B cell (primary cell): Measurements from ENCODE around the gene SPECC1L. TPM values are rescaled to one million over a fixed set of nuclear protein-coding genes. Genes with fewer than 3 reads are reported as not detected.

ENCODE experiments used
- ATAC-seq: fragments of 200-7000 bp; cut with Tn5 transposase; one replicate; pipeline ENCODE4 v1.10.0; 2021; ENCODE audit warnings: low read depth, mild to moderate bottlenecking, moderate number of reproducible peaks, moderate library complexity
- CTCF ChIA-PET: fragments of 350-600 bp; sonication (Branson Sonifier 250); formaldehyde crosslinking; loops from one replicate; lab custom pipeline; 2021; ENCODE audit warnings: antibody characterized with exemption, inconsistent platforms; lab: Charles Lee
- POLR2A ChIA-PET: fragments of 350-600 bp; sonication (Branson Sonifier 250); formaldehyde crosslinking; loops from one replicate; lab custom pipeline; 2021; ENCODE audit warnings: antibody characterized with exemption; lab: Charles Lee
- DNase-seq: peaks from one replicate; pipeline ENCODE4 v3.0.0; 2013
- H2AFZ ChIP-seq: 2 replicates; pipeline ENCODE4 v1.6.1; 2012; ENCODE audit warnings: mild to moderate bottlenecking, low read depth, low read length; ENCODE audit not compliant: insufficient read depth, poor library complexity, severe bottlenecking
- H3K27ac ChIP-seq, 2 donors: 1 replicate in 1 of 2; 2 replicates in 1 of 2; pipeline ENCODE4 v1.5.1; 2012 to 2013; ENCODE audit warnings: low read length in 2 of 2, mild to moderate bottlenecking in 2 of 2, moderate library complexity in 1 of 2
- H3K27me3 ChIP-seq, 4 experiments: fragments of 200-600 bp in 1 of 4; sonication (generic) in 1 of 4; replicated peaks in 1 of 4; 1 replicate in 2 of 4; 2 replicates in 2 of 4; pipeline versions ENCODE4 v1.6.1 to v1.7.0; 2013 to 2016; ENCODE audit warnings: low read length in 3 of 4, mild to moderate bottlenecking in 2 of 4, mixed read lengths in 1 of 4, moderate library complexity in 1 of 4; ENCODE audit not compliant: insufficient read depth in 4 of 4, control insufficient read depth in 3 of 4; ENCODE audit errors: control extremely low read depth in 1 of 4
- H3K36me3 ChIP-seq, 2 experiments: replicated peaks in 1 of 2; 1 replicate in 1 of 2; 2 replicates in 1 of 2; pipeline versions ENCODE4 v1.6.1 to v1.7.1; 2013; ENCODE audit warnings: low read length in 1 of 2; ENCODE audit not compliant: insufficient read depth in 2 of 2, control insufficient read depth in 1 of 2; ENCODE audit errors: control extremely low read depth in 1 of 2, extremely low read depth in 1 of 2
- H3K4me1 ChIP-seq, 2 donors: fragments of 200-600 bp in 1 of 2; sonication (generic) in 1 of 2; 1 replicate in 1 of 2; 2 replicates in 1 of 2; pipeline versions ENCODE4 v1.5.1 to v1.6.1; 2013 to 2017; ENCODE audit warnings: low read length in 2 of 2; ENCODE audit not compliant: control insufficient read depth in 2 of 2, insufficient read depth in 2 of 2
- H3K4me2 ChIP-seq: replicated peaks from 2 replicates; pipeline ENCODE3; 2012; ENCODE audit warnings: mild to moderate bottlenecking, low read depth, low read length; ENCODE audit not compliant: poor library complexity, severe bottlenecking
- H3K4me3 ChIP-seq, 5 experiments: fragments of 200-600 bp in 1 of 5; sonication (generic) in 1 of 5; 1 replicate in 3 of 5; 2 replicates in 2 of 5; pipeline versions ENCODE4 v1.5.1 to v1.7.0; 2011 to 2016; ENCODE audit warnings: low read length in 4 of 5, mild to moderate bottlenecking in 4 of 5, low read depth in 2 of 5, control low read depth in 1 of 5, moderate library complexity in 1 of 5; ENCODE audit not compliant: insufficient read depth in 1 of 5; ENCODE audit errors: control extremely low read depth in 1 of 5, extremely low read depth in 1 of 5
- H3K79me2 ChIP-seq: fragments of 200-600 bp; sonication (generic); one replicate; pipeline ENCODE4 v1.6.0; 2016; ENCODE audit warnings: low read length; ENCODE audit not compliant: control insufficient read depth, insufficient read depth
- H3K9ac ChIP-seq: fragments of 200-600 bp; sonication (generic); 2 replicates; pipeline ENCODE4 v1.6.1; 2017; ENCODE audit warnings: mild to moderate bottlenecking, low read length, moderate library complexity
- H3K9me3 ChIP-seq, 3 donors: one replicate each; pipeline versions ENCODE4 v1.6.1 to v1.7.1; 2013; ENCODE audit warnings: low read length in 2 of 3; ENCODE audit not compliant: control insufficient read depth in 2 of 3, insufficient read depth in 1 of 3; ENCODE audit errors: control extremely low read depth in 1 of 3
- H4K20me1 ChIP-seq: 2 replicates; pipeline ENCODE4 v1.6.0; 2012; ENCODE audit warnings: mild to moderate bottlenecking, low read length; ENCODE audit not compliant: insufficient read depth, control insufficient read depth, poor library complexity, severe bottlenecking
- H3K27ac Mint-ChIP-seq: one replicate; pipeline ENCODE4 v1.8.0; 2021; ENCODE audit warnings: mixed read lengths
- H3K27me3 Mint-ChIP-seq: one replicate; pipeline ENCODE4 v1.8.0; 2021; ENCODE audit warnings: mixed read lengths
- H3K4me1 Mint-ChIP-seq: one replicate; pipeline ENCODE4 v1.8.0; 2021; ENCODE audit warnings: mixed read lengths
- H3K4me3 Mint-ChIP-seq: one replicate; pipeline ENCODE4 v1.8.0; 2021; ENCODE audit warnings: mixed read lengths
- H3K9me3 Mint-ChIP-seq: one replicate; pipeline ENCODE4 v1.8.0; 2022; ENCODE audit warnings: mixed read lengths; ENCODE audit not compliant: insufficient read depth
- CTCF ChIP-seq: fragments of 200-600 bp; IDR thresholded peaks from one replicate; pipeline ENCODE4 v1.8.0; 2022; ENCODE audit warnings: antibody characterized with exemption, mild to moderate bottlenecking
- EZH2 ChIP-seq: IDR thresholded peaks from 2 replicates; pipeline ENCODE4 v1.6.1; 2012; ENCODE audit warnings: borderline replicate concordance, low read depth, mild to moderate bottlenecking, moderate library complexity, low read length; ENCODE audit not compliant: insufficient read depth, poor library complexity, severe bottlenecking
- WGBS: methylation state at CpG from one replicate; pipeline ENCODE4 v1.1.5; 2013; ENCODE audit warnings: missing lambda C conversion rate; ENCODE audit not compliant: insufficient coverage; 5-methylcytosine and 5-hydroxymethylcytosine counted together
- intact Hi-C: fragments of 100-400 bp; cut with micrococcal nuclease; formaldehyde crosslinking; loops from one replicate; pipeline ENCODE4 v1.10.0; 2022
- polyA plus RNA-seq: library from polyadenylated mRNA; depleted of rRNA; stranded (reverse); fragments of >200 nt; gene quantifications from 2 replicates; pipeline ENCODE4 v1.2.3, GENCODE V29; 2012
- total RNA-seq, 2 donors: library from RNA; stranded (reverse); fragments of 120-200 nt in 1 of 2; gene quantifications; 1 replicate in 1 of 2; 2 replicates in 1 of 2; pipeline versions ENCODE4 v1.2.3 to v1.2.4, GENCODE V29; 2013 to 2022

SPECC1L gene
- total and polyA plus RNA-seq, 2 donors (not counting 1 experiment from before 2014, with no cell fraction given) = 14.4 to 85.3 TPM

GRCh38 chr22:24335496-24335895, 64.9 kb downstream of the SPECC1L start:
- Histone ChIP-seq H3K79me2 (no peaks in the 10 kb centered on the region), H3K9me3 (no peaks in the 10 kb centered on the region), H2AFZ (no peak overlapping the region), H3K4me1 (peaks cover 0 to 4% of the 10 kb centered on the region in 2 donors), H3K27me3 (no peaks in the 10 kb centered on the region), H3K27ac (no peak overlapping the region), H3K4me2 (no peak overlapping the region), H4K20me1 (no peaks in the 10 kb centered on the region), H3K36me3 (peaks cover 20 to 57% of the 10 kb centered on the region in 2 experiments), H3K9ac (no peak overlapping the region), H3K4me3 (no peak overlapping the region)
- TF ChIP-seq EZH2 (no peak), CTCF (no peak)
- ATAC-seq (no peak), DNase-seq (no peak)
- intact Hi-C loops = no loop called here
- ChIA-PET CTCF (no interaction called here), POLR2A (no interaction called here)
- Mint-ChIP-seq H3K4me1 (peaks cover 7% of the 10 kb centered on the region), H3K27ac (no peak overlapping the region), H3K4me3 (no peak overlapping the region), H3K9me3 (no peaks in the 10 kb centered on the region), H3K27me3 (no peaks in the 10 kb centered on the region)
- no CpG with 5 or more reads among the region's 1 CpG for whole genome bisulfite sequencing

GRCh38 chr22:24337894-24338645, 67.4 kb downstream of the SPECC1L start:
- no peaks in the 10 kb centered on the region for H3K4me1 Mint-ChIP-seq
- POLR2A ChIA-PET = no interaction called here

More at GRCh38 chr22:24337894-24338645, 67.4 kb downstream of the SPECC1L start:
- no peak overlapping the region for H3K9ac ChIP-seq
- H2AFZ ChIP-seq = no peak overlapping the region
- H3K4me2 ChIP-seq = no peak overlapping the region
- DNase-seq (no peak), ATAC-seq (no peak)
- H3K79me2 ChIP-seq = no peaks in the 10 kb centered on the region
- H3K4me3 Mint-ChIP-seq = no peak overlapping the region
- H3K4me3 ChIP-seq = no peak overlapping the region
- H3K4me1 ChIP-seq = no peaks in the 10 kb centered on the region
- H3K27ac ChIP-seq = no peak overlapping the region
- H3K9me3 Mint-ChIP-seq = no peaks in the 10 kb centered on the region
- CTCF ChIA-PET = no interaction called here
- no peaks in the 10 kb centered on the region for H3K27me3 Mint-ChIP-seq
- TF ChIP-seq EZH2 = no peak
- TF ChIP-seq CTCF = no peak
- H3K27ac Mint-ChIP-seq = no peak overlapping the region
- peaks cover 8 to 73% of the 10 kb centered on the region in 2 experiments for H3K36me3 ChIP-seq
- no peaks in the 10 kb centered on the region for H4K20me1 ChIP-seq
- intact Hi-C loops = no loop called here
- no peaks in the 10 kb centered on the region for H3K9me3 ChIP-seq
- no CpG with 5 or more reads among the region's 6 CpGs for WGBS
- no peaks in the 10 kb centered on the region for H3K27me3 ChIP-seq
